Parathyroid adenoma (tissue), 2 donors: ENCODE results near the gene BEST3.

Source experiments
- H2AFZ ChIP-seq: fragments of 300-600 bp; sonication (generic); one replicate; pipeline ENCODE4 v1.7.0; 2017; ENCODE audit warnings: antibody characterized with exemption, mild to moderate bottlenecking
- H3K27ac ChIP-seq: fragments of 300-600 bp; sonication (generic); one replicate; pipeline ENCODE4 v1.7.0; 2017
- H3K27me3 ChIP-seq: fragments of 300-600 bp; sonication (generic); one replicate; pipeline ENCODE4 v1.7.0; 2017; ENCODE audit warnings: low read length; ENCODE audit not compliant: control insufficient read depth, insufficient read depth
- H3K36me3 ChIP-seq: fragments of 300-600 bp; sonication (generic); one replicate; pipeline ENCODE4 v1.7.0; 2017; ENCODE audit warnings: low read length; ENCODE audit not compliant: control insufficient read depth, insufficient read depth
- H3K4me1 ChIP-seq: fragments of 300-600 bp; sonication (generic); one replicate; pipeline ENCODE4 v1.7.0; 2017; ENCODE audit warnings: control low read depth
- H3K4me2 ChIP-seq: fragments of 300-600 bp; sonication (generic); one replicate; pipeline ENCODE4 v1.7.0; 2017; ENCODE audit warnings: low read length
- H3K4me3 ChIP-seq: fragments of 300-600 bp; sonication (generic); one replicate; pipeline ENCODE4 v1.7.0; 2017; ENCODE audit warnings: low read depth, low read length
- H3K79me2 ChIP-seq: fragments of 300-600 bp; sonication (generic); one replicate; pipeline ENCODE4 v1.7.0; 2017; ENCODE audit warnings: control low read depth
- H3K9ac ChIP-seq: fragments of 300-600 bp; sonication (generic); one replicate; pipeline ENCODE4 v1.7.0; 2017; ENCODE audit warnings: mild to moderate bottlenecking
- H3K9me3 ChIP-seq: fragments of 300-600 bp; sonication (generic); one replicate; pipeline ENCODE4 v1.7.0; 2017; ENCODE audit warnings: low read length; ENCODE audit not compliant: control insufficient read depth
- CTCF ChIP-seq: fragments of 300-600 bp; sonication (generic); IDR thresholded peaks from one replicate; pipeline ENCODE4 v1.7.0; 2017; ENCODE audit warnings: antibody characterized with exemption, mild to moderate bottlenecking
- donor health status: primary hyperparathyroidism.

The BEST3 gene

GRCh38 chr12:69698769-69699540 is at the start of gene BEST3:
BEST3 (minus strand) TSS chr12:69699303; CDS start chr12:69697798, 1,505 bp downstream.
- Histone ChIP-seq H3K27ac (no peak within 1 kb of the TSS), H3K9ac (no peak within 1 kb of the TSS), H3K27me3 (peaks cover 5% of the 10 kb centered on the region), H3K4me3 (no peak within 1 kb of the TSS), H3K79me2 (no peaks in the 10 kb centered on the region), H3K4me2 (no peak within 1 kb of the TSS), H3K4me1 (no peaks in the 10 kb centered on the region), H3K9me3 (no peaks in the 10 kb centered on the region), H3K36me3 (no peaks in the 10 kb centered on the region), H2AFZ (no peak within 1 kb of the TSS)
- no peak for TF ChIP-seq CTCF

GRCh38 chr12:69744109-69744508 is 45.0 kb upstream of the BEST3 start:
- no peak overlapping the region for H3K4me3 ChIP-seq
- H3K36me3 ChIP-seq: no peaks in the 10 kb centered on the region
- H3K27me3 ChIP-seq: no peaks in the 10 kb centered on the region
- peaks cover 10% of the 10 kb centered on the region for H3K79me2 ChIP-seq
- H3K4me1 ChIP-seq: peaks cover 5% of the 10 kb centered on the region
- H3K27ac ChIP-seq: no peak overlapping the region
- H3K9ac ChIP-seq: no peak overlapping the region
- no peaks in the 10 kb centered on the region for H3K9me3 ChIP-seq
- no peak overlapping the region for H3K4me2 ChIP-seq
- no peak for TF ChIP-seq CTCF
- no peak overlapping the region for H2AFZ ChIP-seq

GRCh38 chr12:69739287-69740191 is 40.4 kb upstream of the BEST3 start:
- Histone ChIP-seq H3K9me3 (no peaks in the 10 kb centered on the region), H3K36me3 (no peaks in the 10 kb centered on the region), H3K79me2 (no peaks in the 10 kb centered on the region), H2AFZ (peak overlapping the region; percentile 93), H3K4me2 (peak overlapping the region; percentile 85), H3K9ac (no peak overlapping the region), H3K27me3 (no peaks in the 10 kb centered on the region), H3K4me1 (peaks cover 5% of the 10 kb centered on the region), H3K27ac (peak overlapping the region; percentile 78), H3K4me3 (peak overlapping the region; percentile 78)
- TF ChIP-seq CTCF: no peak

GRCh38 chr12:69738351-69739286 is 39.5 kb upstream of the BEST3 start, which contains the start of gene RAB3IP:
RAB3IP (plus strand) TSS chr12:69738860; CDS start chr12:69755409, 16,549 bp downstream.
- no peaks in the 10 kb centered on the region for H3K27me3 ChIP-seq
- H3K36me3 ChIP-seq: no peaks in the 10 kb centered on the region
- TF ChIP-seq CTCF: peak; percentile 65
- H3K79me2 ChIP-seq: no peaks in the 10 kb centered on the region
- H3K4me3 ChIP-seq: peak within 1 kb of the TSS; percentile 78
- peak within 1 kb of the TSS; percentile 85 for H3K4me2 ChIP-seq
- peaks cover 5% of the 10 kb centered on the region for H3K4me1 ChIP-seq
- H3K9me3 ChIP-seq: no peaks in the 10 kb centered on the region
- H3K9ac ChIP-seq: no peak within 1 kb of the TSS
- H3K27ac ChIP-seq: peak within 1 kb of the TSS; percentile 78
- H2AFZ ChIP-seq: peak within 1 kb of the TSS; percentile 93
